ENCODE measurements around the gene KCNMA1. TPM values are rescaled to one million over a fixed set of nuclear protein-coding genes. Genes with fewer than 3 reads are reported as not detected.

Gene KCNMA1
- total and polyA plus RNA-seq, 9 of the 15 experiments (the other 6 are each of a cell fraction or from before 2014, with no cell fraction given): 0.01 to 0.95 (median 0.15) TPM; not detected in 4

DNA sequence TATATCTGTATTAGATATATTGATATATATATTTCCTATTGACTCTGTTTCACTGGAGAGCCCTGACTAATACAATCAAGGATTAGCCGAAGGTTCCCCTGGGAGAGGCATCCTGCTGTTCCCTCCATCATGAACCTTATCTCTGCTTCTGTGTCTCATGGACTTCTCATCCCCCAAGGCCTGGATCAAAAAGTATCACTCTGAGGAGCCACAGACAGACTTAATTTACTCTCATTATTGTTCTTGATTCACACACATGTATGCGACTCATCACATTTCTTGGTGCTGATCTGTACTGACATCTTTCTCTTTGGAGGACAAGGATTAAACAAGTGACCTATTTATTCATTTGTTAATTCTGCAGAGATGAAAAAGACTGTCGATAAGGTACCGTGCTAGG lies 550.2 kb downstream of the KCNMA1 start:
- Histone ChIP-seq H3K4me2 (ENCODE audit: insufficient read depth, low read length) (no peak overlapping the region), H3K79me2 (ENCODE audit: control insufficient read depth, insufficient read depth, low read length) (no peaks in the 10 kb centered on the region), H3K9ac (ENCODE audit: insufficient read depth in 1 of 2, low read depth in 2 of 2, low read length in 2 of 2) (no peak overlapping the region), H3K36me3 (ENCODE audit: control insufficient read depth, insufficient read depth, low read length) (no peaks in the 10 kb centered on the region), H4K20me1 (replicated peaks; ENCODE audit: control insufficient read depth, insufficient read depth, low read length) (no peaks in the 10 kb centered on the region), H3K9me1 (ENCODE audit: control insufficient read depth, insufficient read depth, low read length) (no peaks in the 10 kb centered on the region), H3K27me3 (ENCODE audit: control insufficient read depth in 2 of 2, insufficient read depth in 2 of 2, low read length in 2 of 2) (peaks cover 0 to 3% of the 10 kb centered on the region in 2 experiments; a peak in 1 of 5 replicates), H3K27ac (ENCODE audit: extremely low read depth, low read depth, low read length) (no peak overlapping the region), H2AFZ (ENCODE audit: low read depth, low read length) (no peak overlapping the region), H3K4me1 (replicated peaks in 1 of 2; ENCODE audit: control insufficient read depth in 2 of 2, insufficient read depth in 2 of 2, low read length in 2 of 2) (no peaks in the 10 kb centered on the region), H3K9me3 (replicated peaks; ENCODE audit: control insufficient read depth, insufficient read depth, low read depth, low read length) (no peaks in the 10 kb centered on the region), H3K4me3 (no peak overlapping the region)
- DNase-seq (ENCODE audit: extremely low read depth in 1 of 4, low spot score in 3 of 4) (no peak), ATAC-seq (no peak), FAIRE-seq (no peak)
- in situ Hi-C loops (cut with MboI): no loop called here
- intact Hi-C loops (cut with micrococcal nuclease): no loop called here
- 2% methylated on average over 4 of the region's 4 CpGs for WGBS (ENCODE audit: insufficient coverage, low coverage, missing lambda C conversion rate)
- no peak for TF ChIP-seq ZNF766 (CRISPR knock-in tag; conservative IDR thresholded peaks at IDR 0.05)
- no peak for TF ChIP-seq FOXJ2 (tag; IDR thresholded peaks at IDR 0.05)
- no TSS peak for BruUV-seq (replicated peaks)
- ChIA-PET POLR2A (no interaction called here), CTCF (ENCODE audit: low intra/inter-chr PET ratio) (no interaction called here)

DNA sequence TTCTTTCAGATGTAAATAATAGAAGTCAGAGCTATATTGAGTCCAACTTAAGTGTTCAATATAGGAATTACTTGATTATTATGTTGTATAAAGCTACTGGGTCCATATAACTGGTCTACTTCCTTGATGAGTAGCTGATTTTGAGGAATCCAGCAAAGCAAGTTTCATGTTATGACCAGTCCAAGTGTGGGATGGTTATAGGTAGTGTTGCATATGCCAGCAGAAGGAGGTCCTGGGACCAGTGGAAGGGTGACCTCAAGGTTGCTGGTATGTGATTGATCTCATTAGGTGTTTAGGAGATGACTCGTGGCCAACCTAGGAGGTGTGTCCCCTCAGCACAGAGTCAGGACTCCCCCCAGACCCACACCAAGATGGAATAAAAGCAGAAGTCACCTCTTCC lies 551.5 kb downstream of the KCNMA1 start:
- WGBS (ENCODE audit: insufficient coverage, low coverage, missing lambda C conversion rate): 0% methylated on average over 1 of the region's 1 CpG
- TF ChIP-seq ZFX (CRISPR knock-in tag; IDR thresholded peaks at IDR 0.05): no peak
- TF ChIP-seq, protein P1, sequence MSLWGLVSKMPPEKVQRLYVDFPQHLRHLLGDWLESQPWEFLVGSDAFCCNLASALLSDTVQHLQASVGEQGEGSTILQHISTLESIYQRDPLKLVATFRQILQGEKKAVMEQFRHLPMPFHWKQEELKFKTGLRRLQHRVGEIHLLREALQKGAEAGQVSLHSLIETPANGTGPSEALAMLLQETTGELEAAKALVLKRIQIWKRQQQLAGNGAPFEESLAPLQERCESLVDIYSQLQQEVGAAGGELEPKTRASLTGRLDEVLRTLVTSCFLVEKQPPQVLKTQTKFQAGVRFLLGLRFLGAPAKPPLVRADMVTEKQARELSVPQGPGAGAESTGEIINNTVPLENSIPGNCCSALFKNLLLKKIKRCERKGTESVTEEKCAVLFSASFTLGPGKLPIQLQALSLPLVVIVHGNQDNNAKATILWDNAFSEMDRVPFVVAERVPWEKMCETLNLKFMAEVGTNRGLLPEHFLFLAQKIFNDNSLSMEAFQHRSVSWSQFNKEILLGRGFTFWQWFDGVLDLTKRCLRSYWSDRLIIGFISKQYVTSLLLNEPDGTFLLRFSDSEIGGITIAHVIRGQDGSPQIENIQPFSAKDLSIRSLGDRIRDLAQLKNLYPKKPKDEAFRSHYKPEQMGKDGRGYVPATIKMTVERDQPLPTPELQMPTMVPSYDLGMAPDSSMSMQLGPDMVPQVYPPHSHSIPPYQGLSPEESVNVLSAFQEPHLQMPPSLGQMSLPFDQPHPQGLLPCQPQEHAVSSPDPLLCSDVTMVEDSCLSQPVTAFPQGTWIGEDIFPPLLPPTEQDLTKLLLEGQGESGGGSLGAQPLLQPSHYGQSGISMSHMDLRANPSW (CRISPR knock-in tag; IDR thresholded peaks at IDR 0.05): no peak
- no peak for TF ChIP-seq RHOXF2B (CRISPR knock-in tag; conservative IDR thresholded peaks at IDR 0.05)
- no peak for TF ChIP-seq YBX1 (IDR thresholded peaks at IDR 0.05)
- TF ChIP-seq POLR2G (IDR thresholded peaks at IDR 0.05; ENCODE audit: low read depth, low read length): no peak
- no peak for TF ChIP-seq CBX5 (IDR thresholded peaks at IDR 0.05; ENCODE audit: borderline replicate concordance, low read depth)
- BruUV-seq (replicated peaks): no TSS peak
- no peak for FAIRE-seq
- Histone ChIP-seq H3K9ac (ENCODE audit: insufficient read depth in 1 of 2, low read depth in 2 of 2, low read length in 2 of 2) (no peak overlapping the region), H3K9me3 (replicated peaks; ENCODE audit: control insufficient read depth, insufficient read depth, low read depth, low read length) (no peaks in the 10 kb centered on the region), H3K4me2 (ENCODE audit: insufficient read depth, low read length) (no peak overlapping the region), H3K36me3 (ENCODE audit: control insufficient read depth, insufficient read depth, low read length) (no peaks in the 10 kb centered on the region), H3K9me1 (ENCODE audit: control insufficient read depth, insufficient read depth, low read length) (no peaks in the 10 kb centered on the region), H3K4me1 (replicated peaks in 1 of 2; ENCODE audit: control insufficient read depth in 2 of 2, insufficient read depth in 2 of 2, low read length in 2 of 2) (no peaks in the 10 kb centered on the region), H3K4me3 (no peak overlapping the region), H2AFZ (ENCODE audit: low read depth, low read length) (no peak overlapping the region), H3K79me2 (ENCODE audit: control insufficient read depth, insufficient read depth, low read length) (no peaks in the 10 kb centered on the region), H3K27ac (ENCODE audit: extremely low read depth, low read depth, low read length) (no peak overlapping the region), H3K27me3 (ENCODE audit: control insufficient read depth in 2 of 2, insufficient read depth in 2 of 2, low read length in 2 of 2) (peaks cover 0 to 3% of the 10 kb centered on the region in 2 experiments; a peak in 1 of 5 replicates), H4K20me1 (replicated peaks; ENCODE audit: control insufficient read depth, insufficient read depth, low read length) (no peaks in the 10 kb centered on the region)
- intact Hi-C loops (cut with micrococcal nuclease) (no loop called here), in situ Hi-C loops (cut with MboI) (no loop called here)
- ChIA-PET POLR2A (no interaction called here), CTCF (ENCODE audit: low intra/inter-chr PET ratio) (interaction anchor here (0.7 kb wide), 1 partner anchor 50 kb away, joined by 4 read pairs; no protein-coding TSS in a partner anchor)
- ATAC-seq: no peak
- no peak for DNase-seq (ENCODE audit: extremely low read depth in 1 of 4, low spot score in 3 of 4)
